Inflammatory macrophage (primary cell): Measurements from ENCODE around the gene SLC7A6.

ENCODE experiments used
- DNase-seq, 2 donors: peaks; one replicate each; pipeline ENCODE4 v3.0.0-alpha.2; 2020 to 2022

The SLC7A6 gene

GRCh38 chr16:68348639-68349445, 84.5 kb downstream of the SLC7A6 start:
- DNase-seq = no peak

GRCh38 chr16:68349838-68350410, 85.6 kb downstream of the SLC7A6 start:
- DNase-seq = no peak

GRCh38 chr16:68350813-68351350, 86.6 kb downstream of the SLC7A6 start:
- DNase-seq = no peak
